Osteoblast (primary cell): ENCODE data around the gene PRR16. TPM values are rescaled to one million over a fixed set of nuclear protein-coding genes. Genes with fewer than 3 reads are reported as not detected.
"Not testable (repeated sequence)": the region's sequence is repeated elsewhere in the genome, so short reads cannot be mapped to it uniquely, and the experiment has no call there.

Experiments
- DNase-seq: peaks from one replicate; pipeline ENCODE4 v3.0.0; 2011; ENCODE audit warnings: low spot score, mixed read lengths; ENCODE audit not compliant: insufficient read length; ENCODE audit errors: missing footprints
- H2AFZ ChIP-seq: 2 replicates; pipeline ENCODE4 v1.6.0; 2011; ENCODE audit warnings: mild to moderate bottlenecking, low read length
- H3K27ac ChIP-seq: 2 replicates; pipeline ENCODE4 v1.5.1; 2011; ENCODE audit warnings: mild to moderate bottlenecking, low read depth, low read length, moderate library complexity
- H3K27me3 ChIP-seq: 2 replicates; pipeline ENCODE4 v1.6.0; 2012; ENCODE audit warnings: mild to moderate bottlenecking, control low read depth, inconsistent platforms, low read length, moderate library complexity; ENCODE audit not compliant: insufficient read depth
- H3K36me3 ChIP-seq: 2 replicates; pipeline ENCODE4 v1.5.1; 2011; ENCODE audit warnings: mild to moderate bottlenecking, low read length, control low read depth, moderate library complexity; ENCODE audit not compliant: insufficient read depth
- H3K4me1 ChIP-seq: 2 replicates; pipeline ENCODE4 v1.5.1; 2011; ENCODE audit warnings: mild to moderate bottlenecking, low read length, control low read depth, moderate library complexity; ENCODE audit not compliant: insufficient read depth
- H3K4me2 ChIP-seq: 2 replicates; pipeline ENCODE4 v1.6.0; 2011; ENCODE audit warnings: mild to moderate bottlenecking, low read length; ENCODE audit not compliant: insufficient read depth
- H3K4me3 ChIP-seq: fragments of 200-600 bp; sonication (generic); 3 replicates; pipeline ENCODE4 v1.5.1; 2012; ENCODE audit warnings: mild to moderate bottlenecking, low read length, inconsistent platforms; ENCODE audit not compliant: insufficient read depth
- H3K79me2 ChIP-seq: 2 replicates; pipeline ENCODE4 v1.6.0; 2012; ENCODE audit warnings: mild to moderate bottlenecking, low read length, control low read depth, inconsistent platforms; ENCODE audit not compliant: insufficient read depth
- H3K9me3 ChIP-seq: 2 replicates; pipeline ENCODE4 v1.5.1; 2011; ENCODE audit warnings: low read depth, low read length, control low read depth
- H4K20me1 ChIP-seq: 2 replicates; pipeline ENCODE4 v1.6.0; 2012; ENCODE audit warnings: mild to moderate bottlenecking, low read length, control low read depth; ENCODE audit not compliant: insufficient read depth
- CTCF ChIP-seq: IDR thresholded peaks from 2 replicates; pipeline ENCODE4 v1.5.1; 2011; ENCODE audit warnings: mild to moderate bottlenecking, low read depth, low read length, moderate library complexity; ENCODE audit errors: extremely low read depth
- total RNA-seq: library from RNA; depleted of rRNA; stranded (reverse); fragments of >200 nt; gene quantifications from 2 replicates; pipeline ENCODE4 v1.2.3, GENCODE V29; 2012

Gene PRR16
- total RNA-seq, 1 donor = 30.4 TPM

GRCh38 chr5:120452471-120452870, 11.6 kb upstream of the PRR16 start:
- DNase-seq = no peak
- TF ChIP-seq CTCF = no peak
- no peaks in the 10 kb centered on the region for H3K9me3 ChIP-seq
- no peaks in the 10 kb centered on the region for H3K27me3 ChIP-seq
- H3K4me1 ChIP-seq = peaks cover 25% of the 10 kb centered on the region
- no peaks in the 10 kb centered on the region for H3K79me2 ChIP-seq
- no peaks in the 10 kb centered on the region for H4K20me1 ChIP-seq
- no peak overlapping the region for H2AFZ ChIP-seq
- H3K4me2 ChIP-seq = no peak overlapping the region
- no peak overlapping the region for H3K27ac ChIP-seq
- no peaks in the 10 kb centered on the region for H3K36me3 ChIP-seq
- no peak overlapping the region for H3K4me3 ChIP-seq

GRCh38 chr5:120454094-120454798, 9.9 kb upstream of the PRR16 start:
- Histone ChIP-seq H3K4me2 (peak overlapping the region; percentile 10), H3K9me3 (no peaks in the 10 kb centered on the region), H3K4me1 (peaks cover 16% of the 10 kb centered on the region), H3K79me2 (no peaks in the 10 kb centered on the region), H2AFZ (no peak overlapping the region), H3K4me3 (no peak overlapping the region), H3K27ac (no peak overlapping the region), H4K20me1 (no peaks in the 10 kb centered on the region), H3K27me3 (no peaks in the 10 kb centered on the region), H3K36me3 (no peaks in the 10 kb centered on the region)
- DNase-seq = peak; percentile 90
- no peak for TF ChIP-seq CTCF

GRCh38 chr5:120456006-120456405, 8.1 kb upstream of the PRR16 start:
- Histone ChIP-seq H4K20me1 (no peaks in the 10 kb centered on the region), H3K9me3 (no peaks in the 10 kb centered on the region), H3K4me3 (no peak overlapping the region), H3K4me2 (no peak overlapping the region), H3K27me3 (no peaks in the 10 kb centered on the region), H3K79me2 (no peaks in the 10 kb centered on the region), H3K27ac (no peak overlapping the region), H3K4me1 (peaks cover 9% of the 10 kb centered on the region), H2AFZ (no peak overlapping the region), H3K36me3 (no peaks in the 10 kb centered on the region)
- no peak for DNase-seq
- TF ChIP-seq CTCF = no peak

- H4K20me1 ChIP-seq = no peaks in the 10 kb centered on the region
- no peaks in the 10 kb centered on the region for H3K79me2 ChIP-seq
- H3K4me3 ChIP-seq = peak overlapping the region; percentile 67
- H3K36me3 ChIP-seq = no peaks in the 10 kb centered on the region
- peak; percentile 61 for DNase-seq
- H3K4me2 ChIP-seq = peak overlapping the region; percentile 72
- no peaks in the 10 kb centered on the region for H3K9me3 ChIP-seq
- TF ChIP-seq CTCF = peak; percentile 70
- peaks cover 9% of the 10 kb centered on the region for H3K4me1 ChIP-seq
- no peaks in the 10 kb centered on the region for H3K27me3 ChIP-seq
- H2AFZ ChIP-seq = peak overlapping the region; percentile 84
- H3K27ac ChIP-seq = no peak overlapping the region
These were observed 6.1 kb upstream of the PRR16 start for GRCh38 chr5:120457839-120458507.

- H3K9me3 ChIP-seq, H3K4me2 ChIP-seq, H3K27me3 ChIP-seq: not testable (repeated sequence)
These were observed 5.6 kb upstream of the PRR16 start for GRCh38 chr5:120458508-120458847.

More at GRCh38 chr5:120458508-120458847, 5.6 kb upstream of the PRR16 start:
- not testable (repeated sequence) for H4K20me1 ChIP-seq, H3K79me2 ChIP-seq, H2AFZ ChIP-seq, H3K27ac ChIP-seq, H3K4me3 ChIP-seq, H3K36me3 ChIP-seq
- peak; percentile 9 for DNase-seq
- H3K4me1 ChIP-seq = peaks cover 14% of the 10 kb centered on the region
